HG02884 (cell line): Measurements from ENCODE around the gene PEX1.
"Not testable (repeated sequence)": the region's sequence is repeated elsewhere in the genome, so short reads cannot be mapped to it uniquely, and the experiment has no call there.

ENCODE experiments used
- ATAC-seq: cut with Tn5 transposase; IDR thresholded peaks from one replicate; pipeline ENCODE4 v1.9.1; 2021; ENCODE audit warnings: mild to moderate bottlenecking, moderate library complexity; ENCODE audit not compliant: unreplicated experiment

Gene PEX1

GRCh38 chr7:92461027-92462003 lies 67.0 kb downstream of the PEX1 start:
- ATAC-seq, result peak; percentile 65

GRCh38 chr7:92460510-92460909 lies 67.8 kb downstream of the PEX1 start:
- no peak for ATAC-seq

GRCh38 chr7:92460109-92460508 lies 68.2 kb downstream of the PEX1 start:
- no peak for ATAC-seq

DNA sequence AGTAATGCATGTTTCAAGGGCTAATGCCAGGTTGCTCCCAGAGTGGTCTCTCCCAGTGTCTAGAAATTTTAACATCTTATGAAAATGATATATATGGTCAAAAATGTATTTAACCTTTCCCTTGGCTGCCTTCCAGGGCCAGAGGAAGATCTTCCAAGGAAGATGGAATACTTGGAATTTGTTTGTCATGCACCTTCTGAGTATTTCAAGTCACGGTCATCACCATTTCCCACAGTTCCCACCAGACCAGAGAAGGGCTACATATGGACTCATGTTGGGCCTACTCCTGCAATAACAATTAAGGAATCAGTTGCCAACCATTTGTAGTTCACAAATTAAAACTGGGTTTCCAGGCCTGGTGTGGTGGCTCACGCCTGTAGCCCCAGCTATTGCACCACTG lies 72.1 kb downstream of the PEX1 start:
- no peak for ATAC-seq

DNA sequence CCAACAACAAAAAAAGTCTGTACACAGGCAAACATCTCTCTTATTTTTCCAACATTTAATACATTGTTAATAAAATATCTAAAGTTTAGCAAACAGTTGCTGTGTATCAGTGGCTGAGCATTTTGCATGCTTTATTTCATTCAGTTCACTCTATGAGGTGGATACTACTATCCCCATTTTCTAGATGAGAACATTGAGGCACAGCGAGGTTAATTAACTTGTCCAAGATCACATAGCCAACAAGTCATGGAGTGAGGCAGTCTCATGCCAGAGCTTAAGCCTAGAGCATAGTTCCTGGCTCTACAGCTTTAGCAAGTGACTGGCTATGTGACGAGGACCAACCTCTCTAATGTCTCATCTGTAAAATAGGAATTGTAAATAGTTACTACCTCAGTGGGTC lies 76.7 kb downstream of the PEX1 start:
- no peak for ATAC-seq

- peak; percentile 43 for ATAC-seq
Measured at GRCh38 chr7:92448205-92448747, 80.0 kb downstream of the PEX1 start.

GRCh38 chr7:92447345-92448204 lies 80.7 kb downstream of the PEX1 start, which contains the start of gene GATAD1:
Gene GATAD1 (plus strand): TSS chr7:92447482. CDS start chr7:92447730, 248 bp downstream.
- peak; percentile 85 for ATAC-seq

DNA sequence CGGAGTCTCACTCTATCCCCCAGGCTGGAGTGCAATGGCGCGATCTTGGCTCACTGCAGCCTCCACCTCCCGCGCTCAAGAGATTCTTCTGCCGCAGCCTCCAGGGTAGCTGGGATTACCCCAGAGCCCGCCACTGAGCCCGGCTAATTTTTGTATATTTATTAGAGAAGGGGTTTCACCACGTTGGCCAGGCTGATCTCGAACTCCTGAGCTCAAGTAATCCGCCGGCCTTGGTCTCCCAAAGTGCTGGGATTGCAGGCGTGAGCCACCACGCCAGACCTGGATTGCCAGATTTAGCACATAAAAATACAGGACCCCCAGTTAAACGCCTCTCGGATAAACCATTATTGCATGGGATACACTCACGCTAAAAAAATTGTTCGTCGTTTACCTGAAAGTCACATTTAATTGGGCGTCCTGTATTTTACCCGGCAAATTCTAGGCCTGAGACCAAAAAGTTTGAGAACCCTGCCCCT lies 81.4 kb downstream of the PEX1 start:
- ATAC-seq, result no peak

DNA sequence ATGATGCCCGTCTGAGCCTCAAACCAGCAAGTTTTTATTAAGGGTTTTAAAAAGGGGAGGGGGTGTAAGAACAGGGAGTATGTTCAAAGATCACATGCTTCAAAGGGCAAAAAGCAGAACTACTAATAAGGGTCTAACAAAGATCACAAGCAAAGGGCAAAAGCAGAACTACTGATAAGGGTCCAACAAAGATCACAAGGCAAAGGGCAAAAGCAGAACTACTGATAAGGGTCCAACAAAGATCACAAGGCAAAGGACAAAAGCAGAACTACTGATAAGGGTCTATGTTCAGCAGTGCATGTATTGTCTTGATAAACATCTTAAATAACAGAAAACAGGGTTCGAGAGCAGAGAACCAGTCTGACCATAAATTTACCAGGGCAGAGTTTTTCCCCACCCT lies 85.6 kb downstream of the PEX1 start:
- ATAC-seq, result not testable (repeated sequence)

DNA sequence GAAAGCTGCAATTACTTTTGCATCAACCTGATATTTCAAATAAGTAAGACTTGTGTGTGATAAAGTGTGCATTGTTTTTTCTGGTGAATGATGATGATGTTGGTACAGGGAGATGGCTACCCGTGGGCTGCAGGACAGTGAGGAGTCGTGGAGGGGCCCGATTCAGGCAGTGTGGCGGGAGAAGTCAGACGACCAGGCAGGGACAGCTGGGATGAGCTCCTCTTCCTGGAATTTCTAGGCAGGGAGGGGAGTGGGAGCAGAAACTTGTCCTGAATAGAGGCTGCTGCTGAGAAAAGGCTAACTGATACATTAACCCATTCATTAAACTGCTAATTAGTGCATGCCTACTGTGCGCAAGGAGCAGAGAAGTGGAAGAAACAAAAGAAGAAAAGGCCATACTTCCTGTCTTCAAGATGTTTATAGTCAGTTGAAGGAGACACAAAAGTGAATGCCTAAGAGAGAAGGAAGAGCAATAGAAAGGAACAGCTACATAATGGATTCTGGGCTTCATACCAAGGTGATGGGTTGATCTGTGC lies 90.3 kb downstream of the PEX1 start:
- ATAC-seq, result no peak
